Frontal cortex (tissue), 4 donors: ENCODE measurements around the gene SERHL2. TPM values are rescaled to one million over a fixed set of nuclear protein-coding genes. Genes with fewer than 3 reads are reported as not detected.
"Not testable (repeated sequence)": the region's sequence is repeated elsewhere in the genome, so short reads cannot be mapped to it uniquely, and the experiment has no call there.

Experiments used
- DNase-seq, 2 donors: peaks; one replicate each; pipeline ENCODE4 v3.0.0; 2012; ENCODE audit warnings: low spot score in 2 of 2
- FAIRE-seq: peaks from 2 replicates; lab custom pipeline; 2012; peaks lifted over from hg19 to GRCh38; lab: Jason Lieb, UNC
- total RNA-seq: library from RNA; depleted of rRNA; stranded (reverse); fragments of >200 nt; gene quantifications from one replicate; pipeline ENCODE4 v1.2.3, GENCODE V29; 2014
- donor health status: control.
- donor health status: control.
- donor health status: control.

The SERHL2 gene
- total RNA-seq, 1 donor from 2014 or later: 4.9 TPM

DNA sequence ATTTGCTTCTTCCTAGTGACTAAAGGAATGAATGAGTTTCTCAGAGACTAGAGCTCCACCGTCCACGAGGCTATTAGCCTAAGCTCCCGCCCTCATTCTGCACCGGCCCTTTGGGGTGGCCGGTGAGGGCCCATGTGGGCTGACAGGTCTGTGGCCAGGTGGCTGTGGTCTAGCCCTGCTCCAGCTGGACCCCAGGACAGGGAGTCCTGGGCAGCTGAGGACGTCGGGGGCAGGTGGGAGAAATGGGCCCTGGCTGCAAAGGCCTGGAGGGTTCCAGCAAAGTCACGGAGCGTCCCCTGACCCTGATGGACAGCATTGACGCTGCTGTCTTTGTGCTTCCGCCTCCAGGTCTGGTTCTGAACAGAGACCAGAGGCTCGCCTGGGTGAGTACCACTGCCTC is 12.2 kb downstream of the SERHL2 start:
- no peak for DNase-seq
- FAIRE-seq: no peak

- not testable (repeated sequence) for FAIRE-seq, DNase-seq
Observed at GRCh38 chr22:42567950-42568349, 14.2 kb downstream of the SERHL2 start.

DNA sequence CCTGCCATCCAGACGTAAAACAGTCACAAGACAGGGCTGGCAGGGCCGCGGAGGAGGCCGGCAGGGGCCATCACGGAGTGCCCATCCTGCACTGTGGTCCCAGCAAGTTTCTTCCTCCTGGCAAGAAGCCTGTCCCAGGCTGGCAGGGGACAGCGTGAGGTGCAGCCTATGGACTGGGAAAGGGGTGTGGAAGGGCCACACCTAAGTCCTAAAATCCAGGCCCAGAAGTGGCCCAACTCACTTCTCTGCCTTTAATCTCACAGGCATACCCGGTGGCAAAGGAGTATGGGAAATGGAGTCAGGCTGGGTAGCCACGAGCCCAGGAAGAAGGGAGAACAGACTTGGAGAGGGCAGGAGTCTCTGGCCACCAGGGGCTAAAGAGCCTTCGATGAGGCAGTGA is 16.8 kb downstream of the SERHL2 start:
- not testable (repeated sequence) for DNase-seq, FAIRE-seq

DNA sequence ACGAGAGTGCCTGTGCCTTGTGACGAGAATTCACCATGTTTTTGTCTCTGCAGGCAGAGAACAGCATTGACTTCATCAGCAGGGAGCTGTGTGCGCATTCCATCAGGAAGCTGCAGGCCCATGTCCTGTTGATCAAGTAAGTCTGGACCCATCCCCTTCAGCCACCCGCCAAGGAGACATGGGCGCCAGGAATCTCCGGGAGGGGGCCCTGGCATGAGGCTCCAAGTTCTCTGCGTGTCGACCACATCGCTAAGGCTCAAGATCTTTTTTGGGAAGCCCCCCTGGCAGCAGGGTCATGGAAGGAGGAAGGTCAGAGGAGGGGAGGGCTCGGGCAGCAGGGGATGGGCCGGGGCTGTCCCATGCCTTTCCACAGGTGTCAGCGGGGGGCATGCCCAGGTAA is 17.3 kb downstream of the SERHL2 start:
- not testable (repeated sequence) for FAIRE-seq, DNase-seq

GRCh38 chr22:42574046-42574445 is 20.3 kb downstream of the SERHL2 start:
- not testable (repeated sequence) for DNase-seq, FAIRE-seq

DNA sequence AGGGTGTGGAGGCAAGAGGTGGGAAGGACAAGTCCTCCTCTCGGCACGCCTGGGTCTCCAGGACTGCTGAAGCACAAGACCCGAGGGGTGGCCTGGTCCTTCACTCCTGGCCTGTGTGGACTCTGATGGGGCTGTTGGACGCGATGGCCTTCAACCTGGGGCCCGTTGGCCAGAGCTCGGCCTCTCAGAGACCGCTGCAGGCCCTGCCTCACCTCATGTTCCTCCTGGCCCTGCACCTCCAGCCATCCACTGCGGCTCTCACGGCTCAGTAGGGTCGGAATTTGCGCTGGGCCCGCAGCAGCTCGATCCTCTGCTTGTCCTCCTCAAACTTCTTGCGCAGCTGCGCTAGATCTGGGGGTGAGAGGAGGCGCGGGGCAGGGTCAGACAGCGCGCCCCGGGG is 20.7 kb downstream of the SERHL2 start:
- not testable (repeated sequence) for DNase-seq, FAIRE-seq

- DNase-seq, FAIRE-seq: not testable (repeated sequence)
Observed at GRCh38 chr22:42575996-42576574, 22.3 kb downstream of the SERHL2 start.

- FAIRE-seq, DNase-seq: not testable (repeated sequence)
Observed at GRCh38 chr22:42577141-42577540, 23.4 kb downstream of the SERHL2 start.

DNA sequence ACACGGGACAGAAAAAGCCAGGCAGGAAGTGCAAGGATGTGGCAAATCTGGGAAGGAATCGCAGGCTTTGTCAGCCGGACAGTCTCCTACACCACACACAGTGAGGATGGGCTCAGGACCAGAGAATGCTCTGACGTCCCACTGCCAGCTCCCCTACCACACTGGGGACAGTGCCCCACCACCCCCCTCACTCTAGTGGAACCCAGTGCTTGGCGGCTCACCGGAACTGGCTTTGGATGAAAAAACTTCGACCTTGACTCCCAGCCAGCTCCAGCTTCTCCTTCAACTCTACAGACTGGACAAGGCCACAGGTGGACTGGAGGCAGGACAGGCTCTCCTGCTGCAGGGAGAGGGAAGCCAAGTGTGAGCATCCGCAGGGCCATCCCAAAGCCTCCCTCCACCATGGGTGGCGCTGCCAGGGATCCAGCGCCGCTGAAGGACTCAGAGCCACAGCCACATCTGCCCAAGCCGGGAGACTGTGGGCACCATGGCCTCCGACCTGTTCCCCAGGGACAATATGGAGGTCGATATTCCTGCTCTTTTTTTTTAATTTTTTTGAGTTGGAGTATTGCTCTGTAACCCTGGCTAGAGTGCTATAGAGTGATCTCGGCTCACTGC is 24.0 kb downstream of the SERHL2 start:
- DNase-seq (no peak), FAIRE-seq (no peak)

GRCh38 chr22:42580040-42580439 is 26.3 kb downstream of the SERHL2 start:
- not testable (repeated sequence) for FAIRE-seq

GRCh38 chr22:42581194-42581761 is 27.5 kb downstream of the SERHL2 start:
- FAIRE-seq, DNase-seq: not testable (repeated sequence)

More at GRCh38 chr22:42580040-42580439, 26.3 kb downstream of the SERHL2 start:
- not testable (repeated sequence) for DNase-seq

GRCh38 chr22:42581762-42582716 is 28.3 kb downstream of the SERHL2 start:
- peak; percentile 83 to 84 for DNase-seq
- no peak for FAIRE-seq

DNA sequence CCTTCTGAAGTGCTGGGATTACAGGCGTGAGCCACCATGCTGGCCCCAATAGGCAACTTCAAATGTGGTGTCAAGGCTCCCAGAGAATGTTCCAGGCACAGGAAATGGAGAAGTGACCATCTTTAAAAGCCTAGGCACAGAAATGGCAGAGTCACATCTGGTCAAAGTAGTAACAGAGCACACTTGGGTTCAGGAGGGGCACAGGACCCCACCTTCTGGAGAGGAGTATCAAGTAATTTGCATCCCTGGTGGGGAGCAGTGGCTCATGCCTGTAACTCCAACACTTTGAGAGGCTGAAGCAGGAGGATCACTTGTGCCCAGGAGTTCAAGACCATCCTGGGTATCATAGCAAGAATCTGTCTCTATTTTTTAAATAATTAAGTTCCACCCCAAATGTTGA is 29.2 kb downstream of the SERHL2 start:
- no peak for FAIRE-seq
- no peak for DNase-seq

DNA sequence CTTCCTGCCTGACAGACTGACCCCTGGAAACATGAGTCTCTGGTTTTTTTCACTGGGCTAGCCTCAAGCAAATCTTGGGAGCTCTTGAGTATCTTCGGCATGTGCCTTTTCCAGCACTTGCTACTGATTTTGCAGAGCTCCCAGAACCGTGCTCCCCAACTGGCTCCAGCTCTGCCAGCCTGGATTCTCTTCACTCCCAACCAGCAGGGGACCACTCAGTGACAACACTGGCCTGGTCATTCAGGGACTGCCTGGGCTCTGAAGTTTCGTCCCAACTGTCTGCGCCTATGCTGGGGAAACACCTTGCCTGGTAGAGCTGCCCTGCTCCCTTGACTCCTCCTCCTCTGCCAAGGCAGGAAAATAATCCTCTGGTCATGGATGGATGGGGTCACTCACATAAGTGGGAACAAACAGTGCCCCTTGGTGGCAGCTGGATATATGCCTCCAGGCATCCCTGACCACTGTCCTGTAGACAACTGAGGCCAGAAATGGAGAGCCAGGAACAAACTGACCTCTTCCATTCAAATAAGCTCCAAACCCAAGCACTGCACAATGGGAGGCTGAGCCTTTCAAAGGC is 30.7 kb downstream of the SERHL2 start:
- FAIRE-seq (no peak), DNase-seq (no peak)

- DNase-seq: no peak
- no peak for FAIRE-seq
Observed at GRCh38 chr22:42585096-42585495, 31.3 kb downstream of the SERHL2 start.

DNA sequence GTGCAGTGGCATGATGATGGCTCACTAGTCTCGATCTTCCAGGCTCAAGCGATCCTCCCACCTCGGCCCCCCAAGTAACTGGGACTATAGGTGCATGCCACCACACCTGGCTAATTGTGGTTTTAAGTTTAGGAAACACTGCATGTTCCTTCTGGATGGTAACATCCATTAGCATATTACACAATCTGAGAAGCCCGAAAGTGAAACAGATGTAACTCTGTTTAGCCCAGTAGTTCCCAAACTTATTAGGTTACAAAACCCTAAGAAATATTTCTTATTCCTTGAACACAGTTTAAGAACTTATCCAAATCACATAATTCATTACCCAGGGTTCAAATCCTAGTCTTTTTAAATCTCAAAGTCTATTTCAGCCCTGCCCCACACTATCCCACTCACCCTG is 32.6 kb downstream of the SERHL2 start:
- DNase-seq: no peak
- no peak for FAIRE-seq

DNA sequence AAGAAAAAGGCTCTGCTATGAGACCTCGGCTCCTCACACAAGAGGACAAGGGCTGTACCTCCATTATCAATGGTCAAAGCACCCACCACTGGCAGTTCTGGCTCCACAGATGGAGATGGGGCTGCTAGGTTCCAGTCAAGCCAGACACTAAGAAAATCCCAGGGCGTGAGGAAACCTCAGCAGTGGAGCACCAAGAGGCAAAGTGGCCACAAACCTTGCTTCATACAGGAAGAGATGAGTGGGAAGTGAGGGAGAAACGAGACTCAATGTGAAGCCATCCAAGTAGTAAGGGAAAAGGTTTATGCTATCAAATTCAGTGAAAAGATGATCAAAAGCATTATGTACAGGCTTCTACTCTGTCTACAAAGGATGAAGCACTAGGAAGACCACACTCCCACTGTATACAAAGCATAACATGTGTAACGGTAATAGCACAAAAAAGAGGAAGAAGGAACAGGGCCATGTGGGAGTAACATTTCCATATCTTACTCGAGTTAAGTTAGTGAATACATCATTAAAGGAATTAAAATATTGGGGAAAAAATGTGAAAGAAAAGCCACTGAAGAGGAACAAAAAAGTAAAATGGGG is 33.9 kb downstream of the SERHL2 start:
- no peak for DNase-seq
- no peak for FAIRE-seq

- DNase-seq (no peak), FAIRE-seq (no peak)
Observed at GRCh38 chr22:42591987-42592386, 38.2 kb downstream of the SERHL2 start.

DNA sequence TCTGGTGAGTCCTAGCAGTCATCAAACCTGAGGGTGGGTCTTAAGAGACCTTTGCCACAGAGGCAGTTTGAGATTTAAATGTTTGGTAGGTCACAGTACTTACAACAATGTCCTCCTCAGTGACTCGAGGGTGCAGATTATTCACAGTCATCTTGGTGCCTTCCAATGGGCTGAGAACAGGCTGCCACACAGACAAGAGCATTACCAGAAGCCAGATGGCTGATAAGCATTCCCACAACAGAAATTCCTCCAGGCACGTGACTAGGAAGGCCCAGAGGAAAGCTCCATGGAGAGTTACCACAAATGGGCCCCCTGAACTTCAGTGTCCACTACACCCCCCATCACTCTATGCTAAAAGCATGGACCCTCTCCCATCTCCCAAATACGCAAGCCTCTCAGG is 41.7 kb downstream of the SERHL2 start:
- no peak for FAIRE-seq

More for the DNA sequence above, 41.7 kb downstream of the SERHL2 start:
- DNase-seq: no peak
